H9 (cell line): ENCODE data around the gene CCDC169. TPM values are rescaled to one million over a fixed set of nuclear protein-coding genes. Genes with fewer than 3 reads are reported as not detected.

Experiments
- DNase-seq: peaks from one replicate; pipeline ENCODE4 v3.0.0-alpha.2; 2017
- H2AFZ ChIP-seq: one replicate; pipeline ENCODE4 v1.6.1; 2013; ENCODE audit warnings: mild to moderate bottlenecking, low read length, control low read depth, moderate library complexity
- H2AK5ac ChIP-seq: 2 replicates; pipeline ENCODE4 v1.6.1; 2013; ENCODE audit warnings: low read length, control low read depth, mixed read lengths; ENCODE audit not compliant: insufficient read length
- H2BK120ac ChIP-seq: one replicate; pipeline ENCODE4 v1.6.1; 2013; ENCODE audit warnings: low read depth, mild to moderate bottlenecking, low read length, control low read depth, inconsistent platforms; ENCODE audit not compliant: poor library complexity, severe bottlenecking
- H2BK12ac ChIP-seq: 2 replicates; pipeline ENCODE4 v1.6.1; 2013; ENCODE audit warnings: low read length, control low read depth, mixed read lengths, low read depth; ENCODE audit not compliant: insufficient read length
- H2BK15ac ChIP-seq: 2 replicates; pipeline ENCODE4 v1.6.1; 2013; ENCODE audit warnings: low read depth, low read length, control low read depth
- H2BK20ac ChIP-seq: one replicate; pipeline ENCODE4 v1.6.1; 2013; ENCODE audit warnings: low read depth, mild to moderate bottlenecking, low read length, control low read depth, inconsistent platforms; ENCODE audit not compliant: poor library complexity, severe bottlenecking
- H2BK5ac ChIP-seq: 2 replicates; pipeline ENCODE4 v1.6.1; 2013; ENCODE audit warnings: low read length, control low read depth, mixed read lengths; ENCODE audit not compliant: insufficient read length
- H3K14ac ChIP-seq: 2 replicates; pipeline ENCODE4 v1.6.1; 2013; ENCODE audit warnings: low read length, control low read depth; ENCODE audit not compliant: insufficient read depth
- H3K18ac ChIP-seq: 2 replicates; pipeline ENCODE4 v1.6.1; 2013; ENCODE audit warnings: low read depth, mild to moderate bottlenecking, mixed read lengths, low read length, control low read depth; ENCODE audit not compliant: insufficient read length
- H3K23ac ChIP-seq: 2 replicates; pipeline ENCODE4 v1.6.1; 2013; ENCODE audit warnings: low read length, control low read depth, mixed read lengths, low read depth; ENCODE audit not compliant: insufficient read length
- H3K23me2 ChIP-seq: 2 replicates; pipeline ENCODE4 v1.6.1; 2013; ENCODE audit warnings: low read depth, mild to moderate bottlenecking, mixed read lengths, low read length, control low read depth; ENCODE audit not compliant: insufficient read length, poor library complexity, severe bottlenecking
- H3K27ac ChIP-seq: 2 replicates; pipeline ENCODE4 v1.5.1; 2013; ENCODE audit warnings: low read length, control low read depth, mixed read lengths, low read depth; ENCODE audit not compliant: insufficient read length
- H3K27me3 ChIP-seq: 2 replicates; pipeline ENCODE4 v1.6.1; 2013; ENCODE audit warnings: low read length, control low read depth, inconsistent platforms; ENCODE audit not compliant: insufficient read depth
- H3K4ac ChIP-seq: 2 replicates; pipeline ENCODE4 v1.6.1; 2013; ENCODE audit warnings: low read depth, mild to moderate bottlenecking, control low read depth, inconsistent platforms, low read length, moderate library complexity
- H3K4me1 ChIP-seq: 2 replicates; pipeline ENCODE4 v1.6.1; 2013; ENCODE audit warnings: low read length, control low read depth, inconsistent platforms; ENCODE audit not compliant: insufficient read depth
- H3K4me2 ChIP-seq: 2 replicates; pipeline ENCODE4 v1.6.1; 2013; ENCODE audit warnings: low read length, control low read depth, mixed read lengths; ENCODE audit not compliant: insufficient read length, insufficient read depth
- H3K56ac ChIP-seq: 2 replicates; pipeline ENCODE4 v1.6.1; 2013; ENCODE audit warnings: low read depth, mild to moderate bottlenecking, mixed read lengths, low read length, control low read depth; ENCODE audit not compliant: insufficient read length
- H3K79me1 ChIP-seq: 2 replicates; pipeline ENCODE4 v1.6.1; 2013; ENCODE audit warnings: low read depth, mild to moderate bottlenecking, moderate library complexity, low read length, control low read depth, inconsistent platforms; ENCODE audit not compliant: insufficient read depth, poor library complexity, severe bottlenecking
- H3K79me2 ChIP-seq: 2 replicates; pipeline ENCODE4 v1.6.1; 2013; ENCODE audit warnings: low read length, control low read depth, inconsistent platforms; ENCODE audit not compliant: insufficient read depth
- H3K9ac ChIP-seq: 2 replicates; pipeline ENCODE4 v1.6.1; 2013; ENCODE audit warnings: low read length, control low read depth, mixed read lengths; ENCODE audit not compliant: insufficient read length; ENCODE audit errors: extremely low read depth
- H3K9me3 ChIP-seq: one replicate; pipeline ENCODE4 v1.6.1; 2013; ENCODE audit warnings: low read depth, low read length, inconsistent platforms; ENCODE audit not compliant: control insufficient read depth
- H3T11ph ChIP-seq: one replicate; pipeline ENCODE4 v1.6.1; 2013; ENCODE audit warnings: mild to moderate bottlenecking, low read length, control low read depth, inconsistent platforms
- H4K20me1 ChIP-seq: one replicate; pipeline ENCODE4 v1.6.1; 2013; ENCODE audit not compliant: control insufficient read depth, insufficient read length, insufficient read depth
- H4K5ac ChIP-seq: 2 replicates; pipeline ENCODE4 v1.6.1; 2013; ENCODE audit warnings: low read depth, mild to moderate bottlenecking, mixed read lengths, low read length, control low read depth; ENCODE audit not compliant: insufficient read length
- H4K8ac ChIP-seq: replicated peaks from 2 replicates; pipeline ENCODE4 v1.6.1; 2013; ENCODE audit warnings: low read length, control low read depth, mixed read lengths, low read depth; ENCODE audit not compliant: insufficient read length
- H4K91ac ChIP-seq: 2 replicates; pipeline ENCODE4 v1.6.1; 2013; ENCODE audit warnings: low read depth, mild to moderate bottlenecking, moderate library complexity, mixed read lengths, low read length, control low read depth; ENCODE audit not compliant: insufficient read length
- H3K27ac Mint-ChIP-seq, 3 experiments: 2 replicates in 2 of 3; 3 replicates in 1 of 3; pipeline ENCODE4 v1.8.0; 2020 to 2021; ENCODE audit warnings: mixed read lengths in 3 of 3, mild to moderate bottlenecking in 1 of 3, moderate library complexity in 1 of 3
- H3K27me3 Mint-ChIP-seq: 2 replicates; pipeline ENCODE4 v1.8.0; 2021; ENCODE audit warnings: low read depth, mild to moderate bottlenecking, moderate library complexity, mixed read lengths
- H3K36me3 Mint-ChIP-seq, 3 experiments: 2 replicates in 2 of 3; 3 replicates in 1 of 3; pipeline ENCODE4 v1.8.0; 2020 to 2021; ENCODE audit warnings: low read depth in 3 of 3, mixed read lengths in 3 of 3; ENCODE audit not compliant: insufficient read depth in 1 of 3
- H3K4me1 Mint-ChIP-seq, 2 experiments: 2 replicates each; pipeline ENCODE4 v1.8.0; 2020; ENCODE audit warnings: mixed read lengths in 2 of 2
- H3K4me3 Mint-ChIP-seq, 2 experiments: 2 replicates in 1 of 2; 3 replicates in 1 of 2; pipeline ENCODE4 v1.8.0; 2020 to 2021; ENCODE audit warnings: mild to moderate bottlenecking in 2 of 2, mixed read lengths in 2 of 2, moderate library complexity in 1 of 2
- H3K9me3 Mint-ChIP-seq, 2 experiments: 2 replicates in 1 of 2; 3 replicates in 1 of 2; pipeline ENCODE4 v1.8.0; 2020; ENCODE audit warnings: mild to moderate bottlenecking in 2 of 2, mixed read lengths in 2 of 2, moderate library complexity in 1 of 2
- CTCF ChIP-seq: fragments of 200-600 bp; sonication (generic); conservative IDR thresholded peaks from 3 replicates; pipeline ENCODE4 v1.8.0; 2021; ENCODE audit warnings: antibody characterized with exemption, mild to moderate bottlenecking
- WGBS: extraction: QIAGEN DNeasy Blood & Tissue Kit; methylation state at CpG from one replicate; pipeline ENCODE4 v1.1.7; 2013; ENCODE audit warnings: missing lambda C conversion rate, low lambda C conversion rate, mixed read lengths; ENCODE audit not compliant: insufficient read length; ENCODE audit errors: extremely low coverage; 5-methylcytosine and 5-hydroxymethylcytosine counted together
- total RNA-seq: library from RNA; stranded (reverse); gene quantifications from 2 replicates; pipeline ENCODE4 v1.2.1, GENCODE V29; 2021

The CCDC169 gene
- total RNA-seq, 1 experiment from 2014 or later: 19.1 TPM

GRCh38 chr13:36294096-36294495 lies 3.5 kb downstream of the CCDC169 start:
- no peak for TF ChIP-seq CTCF

More at GRCh38 chr13:36294096-36294495, 3.5 kb downstream of the CCDC169 start:
- Histone ChIP-seq H3K4me1 (no peaks in the 10 kb centered on the region), H4K20me1 (no peaks in the 10 kb centered on the region), H3K79me2 (peaks cover 12% of the 10 kb centered on the region; the same call in 1 of the 2 replicates), H2BK120ac (no peak overlapping the region), H3K9ac (no peak overlapping the region), H2AFZ (no peak overlapping the region), H4K5ac (no peak overlapping the region), H3K23ac (no peak overlapping the region), H3T11ph (no peak overlapping the region), H2BK15ac (no peak overlapping the region), H3K56ac (no peak overlapping the region), H3K27ac (no peak overlapping the region), H3K9me3 (peaks cover 14% of the 10 kb centered on the region), H4K91ac (no peak overlapping the region), H3K4me2 (no peak overlapping the region), H2BK12ac (no peak overlapping the region), H3K79me1 (no peaks in the 10 kb centered on the region), H3K23me2 (peaks cover 4% of the 10 kb centered on the region), H3K27me3 (no peaks in the 10 kb centered on the region), H2BK20ac (no peak overlapping the region), H4K8ac (no peak overlapping the region), H3K18ac (no peak overlapping the region), H3K4ac (no peak overlapping the region), H3K14ac (no peak overlapping the region), H2BK5ac (no peak overlapping the region), H2AK5ac (no peak overlapping the region)
- H3K4me1 Mint-ChIP-seq: peaks cover 24 to 29% of the 10 kb centered on the region in 2 experiments
- H3K36me3 Mint-ChIP-seq: peaks cover 5 to 46% (median 46%) of the 10 kb centered on the region in 3 experiments
- WGBS: no CpG with 5 or more reads among the region's 3 CpGs
- H3K27me3 Mint-ChIP-seq: no peaks in the 10 kb centered on the region
- no peak for DNase-seq
- no peak overlapping the region for H3K27ac Mint-ChIP-seq
- H3K9me3 Mint-ChIP-seq: peaks cover 26 to 37% of the 10 kb centered on the region in 2 experiments
- H3K4me3 Mint-ChIP-seq: no peak overlapping the region
